ENCODE data around the gene SETD4. TPM values are rescaled to one million over a fixed set of nuclear protein-coding genes. Genes with fewer than 3 reads are reported as not detected.

Gene SETD4
- total and polyA plus RNA-seq, 2 of the 8 experiments (the other 6 are each of a cell fraction or from before 2014, with no cell fraction given): 20.1 to 46.6 TPM

DNA sequence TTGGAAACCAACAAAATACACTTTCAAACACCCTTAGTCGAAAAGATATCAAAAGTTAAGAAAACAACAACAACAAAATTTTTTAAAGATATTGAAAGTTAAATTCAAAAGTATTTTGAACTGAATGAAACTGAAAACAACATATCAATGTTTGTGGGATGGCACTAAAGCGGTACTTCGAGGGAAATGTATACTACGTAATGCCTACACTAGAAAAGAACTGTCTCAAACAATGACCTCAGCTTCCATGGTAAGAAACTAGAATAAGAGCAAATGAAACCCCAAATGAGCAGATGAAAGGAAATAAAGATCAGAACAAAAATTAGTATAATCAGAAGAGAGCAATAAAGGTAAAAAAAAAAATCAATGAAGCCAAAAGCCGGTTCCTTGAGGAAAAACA is 15.6 kb upstream of the SETD4 start:
- ChIA-PET POLR2A (ENCODE audit: partially characterized antibody) (interaction anchor here (0.7 kb wide), 1 partner anchor 16 kb away, joined by 3 read pairs; the partner anchor contains the start of gene SETD4), CTCF (ENCODE audit: partially characterized antibody) (interaction anchor here (1.1 to 4.1 kb wide), 6 partner anchors 11 to 52 kb away, joined by 3 to 15 read pairs (median 4); partner anchors contain the start of gene SETD4)
- DNase-seq (ENCODE audit: low read depth in 1 of 2, low spot score in 2 of 2) (no peak), FAIRE-seq (no peak)
- no peak overlapping the region for H4K5ac ChIP-seq (ENCODE audit: insufficient read length, low read depth, low read length)
- H3K27me3 ChIP-seq (replicated peaks in 1 of 4; ENCODE audit: control insufficient read depth in 3 of 4, extremely low read depth in 1 of 4, insufficient read depth in 3 of 4, low read length in 3 of 4): no peaks in the 10 kb centered on the region
- H3K9ac ChIP-seq (replicated peaks in 1 of 4; ENCODE audit: extremely low read depth in 1 of 4, low read depth in 3 of 4, low read length in 3 of 4): no peak overlapping the region
- no peak overlapping the region for H2AFZ ChIP-seq (ENCODE audit: low read length)
- TF ChIP-seq CHD2 (IDR thresholded peaks at IDR 0.05; ENCODE audit: low read length) (no peak), GTF2F1 (IDR thresholded peaks at IDR 0.05; ENCODE audit: borderline replicate concordance, low read depth, low read length) (no peak), CHD1 (IDR thresholded peaks at IDR 0.05; ENCODE audit: low read depth, low read length) (no peak), RFX5 (IDR thresholded peaks at IDR 0.05; ENCODE audit: borderline replicate concordance, low read depth, low read length) (no peak)
- TF ChIP-seq, protein P1, sequence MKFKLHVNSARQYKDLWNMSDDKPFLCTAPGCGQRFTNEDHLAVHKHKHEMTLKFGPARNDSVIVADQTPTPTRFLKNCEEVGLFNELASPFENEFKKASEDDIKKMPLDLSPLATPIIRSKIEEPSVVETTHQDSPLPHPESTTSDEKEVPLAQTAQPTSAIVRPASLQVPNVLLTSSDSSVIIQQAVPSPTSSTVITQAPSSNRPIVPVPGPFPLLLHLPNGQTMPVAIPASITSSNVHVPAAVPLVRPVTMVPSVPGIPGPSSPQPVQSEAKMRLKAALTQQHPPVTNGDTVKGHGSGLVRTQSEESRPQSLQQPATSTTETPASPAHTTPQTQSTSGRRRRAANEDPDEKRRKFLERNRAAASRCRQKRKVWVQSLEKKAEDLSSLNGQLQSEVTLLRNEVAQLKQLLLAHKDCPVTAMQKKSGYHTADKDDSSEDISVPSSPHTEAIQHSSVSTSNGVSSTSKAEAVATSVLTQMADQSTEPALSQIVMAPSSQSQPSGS (IDR thresholded peaks at IDR 0.05; ENCODE audit: low read length): no peak
- 92% methylated on average over 5 of the region's 5 CpGs; no CpG with 5 or more reads in 1 of the 2 experiments for WGBS, 2 experiments (ENCODE audit: extremely low coverage in 1 of 2, insufficient coverage in 1 of 2, insufficient read length in 1 of 2, insufficient replicate concordance in 2 of 2, low coverage in 1 of 2, low lambda C conversion rate in 2 of 2, missing lambda C conversion rate in 1 of 2)
- H2BK12ac ChIP-seq (ENCODE audit: low read depth, low read length): no peak overlapping the region
- no peak overlapping the region for H2AK5ac ChIP-seq (ENCODE audit: low read depth, low read length)
- no peaks in the 10 kb centered on the region for H3K23me2 ChIP-seq (ENCODE audit: low read depth, low read length)
- H3K23ac ChIP-seq (ENCODE audit: insufficient read length): no peak overlapping the region
- no peak overlapping the region for H4K8ac ChIP-seq (ENCODE audit: extremely low read depth, insufficient read depth, low read length)
- no peak overlapping the region for H4K91ac ChIP-seq (replicated peaks; ENCODE audit: insufficient read length, low read length)
- no peaks in the 10 kb centered on the region for H3K79me1 ChIP-seq (ENCODE audit: low read depth, low read length)
- peaks cover 0 to under 1% of the 10 kb centered on the region in 2 experiments; a peak in 1 of 4 replicates for H3K79me2 ChIP-seq (ENCODE audit: control insufficient read depth in 1 of 2, insufficient read depth in 2 of 2, low read length in 2 of 2)
- no peak overlapping the region for H3K4me3 ChIP-seq (ENCODE audit: extremely low read depth in 1 of 4, insufficient read depth in 2 of 4, low read depth in 3 of 4, low read length in 4 of 4)
- H3K36me3 ChIP-seq (ENCODE audit: control insufficient read depth in 2 of 4, insufficient read depth in 4 of 4, low read length in 3 of 4): peaks cover 0 to 17% (median 7%) of the 10 kb centered on the region in 4 experiments; a peak in 4 of 8 replicates
- H4K20me1 ChIP-seq (replicated peaks in 1 of 2; ENCODE audit: control insufficient read depth in 1 of 2, insufficient read depth in 2 of 2, low read length in 2 of 2): no peaks in the 10 kb centered on the region
- no peak overlapping the region for H3K14ac ChIP-seq (ENCODE audit: insufficient read length)
- no peak overlapping the region for H3K27ac ChIP-seq (ENCODE audit: low read depth, low read length)
- H2BK120ac ChIP-seq (replicated peaks; ENCODE audit: low read depth, low read length): no peak overlapping the region
- no peak overlapping the region for H2BK20ac ChIP-seq (ENCODE audit: low read length)
- no peak overlapping the region for H3K56ac ChIP-seq (replicated peaks; ENCODE audit: insufficient read length, low read depth, low read length)
- peaks cover 0 to 9% (median 4%) of the 10 kb centered on the region in 4 experiments; a peak in 6 of 7 replicates for H3K4me1 ChIP-seq (replicated peaks in 1 of 4; ENCODE audit: control insufficient read depth in 3 of 4, insufficient read depth in 4 of 4, low read length in 3 of 4)
- no peak overlapping the region for H3K4ac ChIP-seq (replicated peaks; ENCODE audit: insufficient read length, low read depth, low read length)
- no peak overlapping the region for H3K4me2 ChIP-seq (ENCODE audit: insufficient read depth in 1 of 2, low read depth in 2 of 2, low read length in 2 of 2)
- no peak overlapping the region for H2BK5ac ChIP-seq (ENCODE audit: low read depth, low read length)
- no peaks in the 10 kb centered on the region for H3K9me3 ChIP-seq (ENCODE audit: insufficient read depth in 2 of 2, low read depth in 1 of 2, low read length in 1 of 2)
- no peak overlapping the region for H2BK15ac ChIP-seq (ENCODE audit: low read length)
- H3K18ac ChIP-seq (ENCODE audit: extremely low read depth, low read length): no peak overlapping the region
